NOMO-1 treated with dmso at 0.1 percent for 144 hours (cell line): Measurements from ENCODE around the gene TPCN1.
A peak's percentile ranks its signal among the peaks of the same experiment; 100 is the strongest.

Experiments
- DNase-seq: peaks from one replicate; lab custom pipeline; 2025; ENCODE audit not compliant: unreplicated experiment; lab: John Stamatoyannopoulos, UW

The TPCN1 gene

GRCh38 chr12:113257564-113257963 is 36.3 kb downstream of the TPCN1 start:
- DNase-seq: no peak

- no peak for DNase-seq
These were observed 38.9 kb downstream of the TPCN1 start for GRCh38 chr12:113260127-113260526.

GRCh38 chr12:113260636-113261300 is 39.5 kb downstream of the TPCN1 start:
- no peak for DNase-seq

- DNase-seq: peak; percentile 66
These were observed 40.7 kb downstream of the TPCN1 start for GRCh38 chr12:113261847-113262470.

GRCh38 chr12:113262710-113263109 is 41.4 kb downstream of the TPCN1 start:
- DNase-seq: no peak

GRCh38 chr12:113263431-113263963 is 42.2 kb downstream of the TPCN1 start:
- no peak for DNase-seq

- no peak for DNase-seq
These were observed 45.0 kb downstream of the TPCN1 start for GRCh38 chr12:113266106-113266895.

- DNase-seq: no peak
These were observed 46.4 kb downstream of the TPCN1 start for GRCh38 chr12:113267621-113268020.

- DNase-seq: no peak
These were observed 46.9 kb downstream of the TPCN1 start for GRCh38 chr12:113268136-113268535.

- no peak for DNase-seq
These were observed 47.4 kb downstream of the TPCN1 start for GRCh38 chr12:113268621-113269020.

GRCh38 chr12:113269257-113269943 is 48.1 kb downstream of the TPCN1 start:
- no peak for DNase-seq

GRCh38 chr12:113270709-113271009 is 49.4 kb downstream of the TPCN1 start:
- DNase-seq: no peak

GRCh38 chr12:113271466-113271852 is 50.2 kb downstream of the TPCN1 start:
- DNase-seq: no peak

GRCh38 chr12:113271853-113272561 is 50.7 kb downstream of the TPCN1 start:
- peak; percentile 5 for DNase-seq

- DNase-seq: no peak
These were observed 51.9 kb downstream of the TPCN1 start for GRCh38 chr12:113273053-113273725.

GRCh38 chr12:113274848-113275247 is 53.6 kb downstream of the TPCN1 start:
- no peak for DNase-seq

- DNase-seq: no peak
These were observed 55.0 kb downstream of the TPCN1 start for GRCh38 chr12:113276306-113276705.

GRCh38 chr12:113276946-113277500 is 55.8 kb downstream of the TPCN1 start:
- DNase-seq: no peak

GRCh38 chr12:113277511-113277910 is 56.2 kb downstream of the TPCN1 start:
- DNase-seq: no peak

GRCh38 chr12:113278141-113278540 is 56.9 kb downstream of the TPCN1 start:
- DNase-seq: no peak
